ENCODE results near the gene CADM1. TPM values are rescaled to one million over a fixed set of nuclear protein-coding genes. Genes with fewer than 3 reads are reported as not detected.

The CADM1 gene
- total and polyA plus RNA-seq, 9 of the 15 experiments (the other 6 are each of a cell fraction or from before 2014, with no cell fraction given): 0.42 TPM; not detected in 8

- Histone ChIP-seq H3K36me3 (ENCODE audit: control insufficient read depth, insufficient read depth, low read length) (no peaks in the 10 kb centered on the region), H3K4me3 (no peak overlapping the region), H4K20me1 (replicated peaks; ENCODE audit: control insufficient read depth, insufficient read depth, low read length) (no peaks in the 10 kb centered on the region), H3K9me1 (ENCODE audit: control insufficient read depth, insufficient read depth, low read length) (no peaks in the 10 kb centered on the region), H3K27ac (ENCODE audit: extremely low read depth, low read depth, low read length) (no peak overlapping the region), H3K4me1 (replicated peaks in 1 of 2; ENCODE audit: control insufficient read depth in 2 of 2, insufficient read depth in 2 of 2, low read length in 2 of 2) (no peaks in the 10 kb centered on the region), H3K9ac (ENCODE audit: insufficient read depth in 1 of 2, low read depth in 2 of 2, low read length in 2 of 2) (no peak overlapping the region), H3K9me3 (replicated peaks; ENCODE audit: control insufficient read depth, insufficient read depth, low read depth, low read length) (no peaks in the 10 kb centered on the region), H3K27me3 (ENCODE audit: control insufficient read depth in 2 of 2, insufficient read depth in 2 of 2, low read length in 2 of 2) (no peaks in the 10 kb centered on the region), H3K4me2 (ENCODE audit: insufficient read depth, low read length) (no peak overlapping the region), H2AFZ (ENCODE audit: low read depth, low read length) (no peak overlapping the region), H3K79me2 (ENCODE audit: control insufficient read depth, insufficient read depth, low read length) (no peaks in the 10 kb centered on the region)
- BruUV-seq (replicated peaks): no TSS peak
- POLR2A ChIA-PET: interaction anchor here (0.7 kb wide), 1 partner anchor 58 kb away, joined by 3 read pairs; no protein-coding TSS in a partner anchor
- CTCF ChIA-PET (ENCODE audit: low intra/inter-chr PET ratio): no interaction called here
- intact Hi-C loops (cut with micrococcal nuclease): no loop called here
- TF ChIP-seq NFE2 (IDR thresholded peaks at IDR 0.05; ENCODE audit: low read depth): no peak
- no peak for TF ChIP-seq MED1 (CRISPR knock-in tag; IDR thresholded peaks at IDR 0.05; ENCODE audit: borderline replicate concordance)
- no peak for TF ChIP-seq ZNF324 (CRISPR knock-in tag; IDR thresholded peaks at IDR 0.05)
- TF ChIP-seq SMAD1 (IDR thresholded peaks at IDR 0.05; ENCODE audit: low read depth, low read length, partially characterized antibody): no peak
- TF ChIP-seq MTA2 (IDR thresholded peaks at IDR 0.05; ENCODE audit: low read depth): no peak
- TF ChIP-seq CLOCK (CRISPR knock-in tag; IDR thresholded peaks at IDR 0.05; ENCODE audit: borderline replicate concordance): no peak
- TF ChIP-seq ARID3B (CRISPR knock-in tag; IDR thresholded peaks at IDR 0.05; ENCODE audit: borderline replicate concordance): no peak
- no peak for FAIRE-seq
- 0% methylated on average over 2 of the region's 2 CpGs for WGBS (ENCODE audit: insufficient coverage, low coverage, missing lambda C conversion rate)
- no peak for ATAC-seq
- no peak for DNase-seq (ENCODE audit: extremely low read depth in 1 of 4, low spot score in 3 of 4)
- in situ Hi-C loops (cut with MboI): no loop called here
Measured at GRCh38 chr11:115363426-115363825, 140.8 kb downstream of the CADM1 start.

Measured in K562 (cell line).